ENCODE results near the gene RYK. TPM values are rescaled to one million over a fixed set of nuclear protein-coding genes. Genes with fewer than 3 reads are reported as not detected.
"Not testable (repeated sequence)": the region's sequence is repeated elsewhere in the genome, so short reads cannot be mapped to it uniquely, and the experiment has no call there.

RYK gene
- total RNA-seq, 1 donor from 2014 or later, result 134 TPM

DNA sequence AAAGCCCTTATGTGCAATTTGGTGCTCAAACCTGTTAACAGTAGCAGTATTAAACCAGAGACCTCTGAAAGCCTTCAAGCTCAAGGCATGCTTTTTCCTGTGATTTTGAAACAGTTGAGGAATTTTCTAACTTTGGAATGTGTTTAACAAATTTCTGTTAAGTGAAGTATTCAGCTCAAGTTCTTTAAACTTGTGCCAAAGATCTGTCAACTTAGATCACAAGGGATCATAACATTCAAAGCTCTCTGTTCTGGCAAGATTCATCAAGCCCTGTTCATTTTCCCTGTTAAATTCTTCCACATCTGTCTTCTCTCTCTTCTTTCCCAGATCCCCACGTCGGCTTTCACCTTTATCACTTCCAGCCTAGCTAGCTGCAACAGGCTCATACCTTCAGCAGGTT lies 28.8 kb upstream of the RYK start:
- no peak overlapping the region for H3K9ac ChIP-seq
- H3K36me3 Mint-ChIP-seq, result no peaks in the 10 kb centered on the region
- no peak for DNase-seq (ENCODE audit: low spot score)
- H3K27me3 ChIP-seq, result no peaks in the 10 kb centered on the region
- H3K4me1 ChIP-seq, result no peaks in the 10 kb centered on the region
- H3K27me3 Mint-ChIP-seq (ENCODE audit: insufficient read depth, low read depth), result peaks cover 6% of the 10 kb centered on the region
- no peak overlapping the region for H2AFZ ChIP-seq (replicated peaks)
- TF ChIP-seq EZH2 (IDR thresholded peaks at IDR 0.05) (no peak), EZH2phosphoT487 (IDR thresholded peaks at IDR 0.05) (no peak), CTCF (IDR thresholded peaks at IDR 0.05) (no peak)
- H3K36me3 ChIP-seq, result no peaks in the 10 kb centered on the region
- H3K27ac Mint-ChIP-seq, result no peak overlapping the region
- H3K4me3 ChIP-seq, result no peak overlapping the region
- no peaks in the 10 kb centered on the region for H3K79me2 ChIP-seq (ENCODE audit: low read depth)
- peaks cover 5% of the 10 kb centered on the region for H3K4me1 Mint-ChIP-seq
- no peak overlapping the region for H3K4me3 Mint-ChIP-seq
- H3K9me3 ChIP-seq (ENCODE audit: low read depth), result no peaks in the 10 kb centered on the region
- peaks cover 3% of the 10 kb centered on the region for H3K9me3 Mint-ChIP-seq
- H3K4me2 ChIP-seq, result no peak overlapping the region
- H4K20me1 ChIP-seq (ENCODE audit: low read depth), result no peaks in the 10 kb centered on the region
- no peak overlapping the region for H3K27ac ChIP-seq
- H3F3A ChIP-seq (ENCODE audit: low read depth), result no peaks in the 10 kb centered on the region

- H3F3A ChIP-seq (ENCODE audit: low read depth), result no peaks in the 10 kb centered on the region
- H3K27ac ChIP-seq, result no peak overlapping the region
- Mint-ChIP-seq H3K27ac (no peak overlapping the region), H3K36me3 (no peaks in the 10 kb centered on the region), H3K4me3 (no peak overlapping the region), H3K9me3 (peaks cover 3% of the 10 kb centered on the region), H3K4me1 (peaks cover 5% of the 10 kb centered on the region), H3K27me3 (ENCODE audit: insufficient read depth, low read depth) (peaks cover 6% of the 10 kb centered on the region)
- H3K79me2 ChIP-seq (ENCODE audit: low read depth), result no peaks in the 10 kb centered on the region
- no peaks in the 10 kb centered on the region for H4K20me1 ChIP-seq (ENCODE audit: low read depth)
- no peaks in the 10 kb centered on the region for H3K27me3 ChIP-seq
- no peak overlapping the region for H3K9ac ChIP-seq
- H3K4me1 ChIP-seq, result no peaks in the 10 kb centered on the region
- no peaks in the 10 kb centered on the region for H3K9me3 ChIP-seq (ENCODE audit: low read depth)
- H3K4me3 ChIP-seq, result no peak overlapping the region
- H3K4me2 ChIP-seq, result no peak overlapping the region
- H2AFZ ChIP-seq (replicated peaks), result no peak overlapping the region
- H3K36me3 ChIP-seq, result no peaks in the 10 kb centered on the region
- DNase-seq (ENCODE audit: low spot score), result no peak
- TF ChIP-seq EZH2phosphoT487 (IDR thresholded peaks at IDR 0.05) (no peak), CTCF (IDR thresholded peaks at IDR 0.05) (no peak), EZH2 (IDR thresholded peaks at IDR 0.05) (no peak)
Observed at GRCh38 chr3:134277066-134277660, 26.5 kb upstream of the RYK start.

DNA sequence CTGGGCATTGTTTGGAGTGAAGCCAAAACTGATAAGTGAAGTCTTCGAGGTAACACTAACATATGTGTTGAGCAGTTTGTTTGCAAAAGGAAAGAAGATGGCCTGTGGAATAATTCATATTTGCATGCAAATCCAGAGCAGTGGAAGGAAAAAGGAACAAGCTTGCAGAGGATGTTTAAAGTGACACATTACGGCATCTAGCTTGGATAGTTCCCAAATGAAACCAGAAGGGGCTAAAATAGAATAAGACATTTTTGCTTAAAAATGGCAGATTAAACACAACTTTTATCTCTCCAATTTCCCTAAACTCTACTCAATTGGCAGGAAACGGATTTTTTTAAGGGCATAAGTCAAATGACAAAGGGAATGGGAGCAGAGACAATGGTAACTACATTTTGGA lies 25.4 kb upstream of the RYK start:
- H3K79me2 ChIP-seq (ENCODE audit: low read depth), result no peaks in the 10 kb centered on the region
- H3K36me3 ChIP-seq, result no peaks in the 10 kb centered on the region
- H3K4me1 ChIP-seq, result no peaks in the 10 kb centered on the region
- H3K27me3 ChIP-seq, result no peaks in the 10 kb centered on the region
- Mint-ChIP-seq H3K4me3 (no peak overlapping the region), H3K27me3 (ENCODE audit: insufficient read depth, low read depth) (peaks cover 5% of the 10 kb centered on the region), H3K36me3 (no peaks in the 10 kb centered on the region), H3K4me1 (no peaks in the 10 kb centered on the region), H3K9me3 (peaks cover 3% of the 10 kb centered on the region), H3K27ac (no peak overlapping the region)
- H3F3A ChIP-seq (ENCODE audit: low read depth), result no peaks in the 10 kb centered on the region
- no peaks in the 10 kb centered on the region for H3K9me3 ChIP-seq (ENCODE audit: low read depth)
- H3K4me2 ChIP-seq, result no peak overlapping the region
- TF ChIP-seq EZH2phosphoT487 (IDR thresholded peaks at IDR 0.05), result no peak
- no peak for TF ChIP-seq EZH2 (IDR thresholded peaks at IDR 0.05)
- TF ChIP-seq CTCF (IDR thresholded peaks at IDR 0.05), result no peak
- no peak overlapping the region for H2AFZ ChIP-seq (replicated peaks)
- H3K27ac ChIP-seq, result no peak overlapping the region
- H3K4me3 ChIP-seq, result no peak overlapping the region
- H3K9ac ChIP-seq, result no peak overlapping the region
- no peak for DNase-seq (ENCODE audit: low spot score)
- no peaks in the 10 kb centered on the region for H4K20me1 ChIP-seq (ENCODE audit: low read depth)

DNA sequence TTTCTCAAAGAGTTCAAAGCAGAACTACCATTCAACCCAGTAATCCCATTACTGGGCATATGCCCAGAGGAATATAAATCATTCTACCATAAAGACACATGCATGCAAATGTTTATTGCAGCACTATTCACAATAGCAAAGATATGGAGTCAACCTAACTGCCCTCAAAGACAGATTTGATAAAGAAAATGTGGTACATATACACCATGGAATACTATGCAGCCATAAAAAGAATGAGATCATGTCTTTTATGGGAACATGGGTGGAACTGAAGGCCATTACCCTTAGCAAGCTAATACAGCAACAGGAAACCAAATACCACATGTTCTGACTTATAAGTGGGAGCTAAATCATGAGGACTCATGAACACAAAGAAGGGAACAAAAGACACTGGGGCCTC lies 24.5 kb upstream of the RYK start:
- H2AFZ ChIP-seq (replicated peaks); H3K27ac ChIP-seq; H3K4me2 ChIP-seq; H3K9me3 Mint-ChIP-seq; H3K36me3 ChIP-seq; H3K27ac Mint-ChIP-seq; H3K36me3 Mint-ChIP-seq; DNase-seq (ENCODE audit: low spot score); H3K9me3 ChIP-seq (ENCODE audit: low read depth); H3K27me3 Mint-ChIP-seq (ENCODE audit: insufficient read depth, low read depth); H3K27me3 ChIP-seq; H3K4me1 Mint-ChIP-seq; H3K4me3 ChIP-seq; H3K4me3 Mint-ChIP-seq; H4K20me1 ChIP-seq (ENCODE audit: low read depth); H3K79me2 ChIP-seq (ENCODE audit: low read depth); H3F3A ChIP-seq (ENCODE audit: low read depth); H3K9ac ChIP-seq; H3K4me1 ChIP-seq: not testable (repeated sequence)
